Measurements from ENCODE around the gene ILF3. TPM values are rescaled to one million over a fixed set of nuclear protein-coding genes. Genes with fewer than 3 reads are reported as not detected.

ILF3 gene
- total and polyA plus RNA-seq, 7 donors: 25.7 to 146 (median 86.1) TPM

DNA sequence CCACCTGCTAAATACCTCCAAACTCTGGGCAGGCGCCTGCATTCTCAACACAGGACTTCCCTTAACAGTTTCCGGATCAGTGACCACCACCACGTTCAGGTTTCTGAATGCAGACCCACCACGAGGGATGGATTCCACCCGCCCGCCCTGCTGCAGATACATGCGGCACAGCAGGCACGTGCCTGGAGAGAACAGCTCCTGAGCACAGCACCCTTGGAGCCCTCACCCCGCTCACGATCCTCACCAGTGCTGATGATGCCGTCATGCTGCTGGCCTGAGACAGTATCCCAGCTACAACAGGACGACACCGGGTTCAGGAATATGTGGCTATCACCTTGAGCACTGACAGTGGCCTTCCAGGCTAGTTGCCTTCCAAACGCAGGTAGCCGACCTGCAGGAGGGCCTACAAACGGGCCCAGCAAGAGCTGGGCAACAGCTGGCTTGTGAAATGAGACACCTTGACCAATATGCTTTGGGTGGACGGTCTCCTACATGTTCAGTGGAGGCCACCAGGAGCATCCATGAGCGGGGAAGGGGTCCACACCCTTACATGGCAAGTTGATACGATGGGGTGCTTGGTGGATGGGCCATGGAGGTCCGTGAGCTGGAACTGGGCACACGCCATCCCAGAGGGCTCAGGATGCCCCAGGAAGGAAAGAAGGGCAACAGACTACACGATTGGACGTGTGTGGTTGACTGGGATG is 37.2 kb downstream of the ILF3 start:
- 88 to 89% methylated on average over 23 of the region's 23 CpGs for WGBS, 2 donors
- Histone ChIP-seq H3K27me3 (no peaks in the 10 kb centered on the region), H3K36me3 (peaks cover 28 to 64% (median 39%) of the 10 kb centered on the region in 4 donors), H3K27ac (no peak overlapping the region), H3K4me1 (peaks cover 0 to 13% (median 11%) of the 10 kb centered on the region in 4 donors), H3K4me3 (no peak overlapping the region), H3K9me3 (no peaks in the 10 kb centered on the region)
- TF ChIP-seq, protein P1, sequence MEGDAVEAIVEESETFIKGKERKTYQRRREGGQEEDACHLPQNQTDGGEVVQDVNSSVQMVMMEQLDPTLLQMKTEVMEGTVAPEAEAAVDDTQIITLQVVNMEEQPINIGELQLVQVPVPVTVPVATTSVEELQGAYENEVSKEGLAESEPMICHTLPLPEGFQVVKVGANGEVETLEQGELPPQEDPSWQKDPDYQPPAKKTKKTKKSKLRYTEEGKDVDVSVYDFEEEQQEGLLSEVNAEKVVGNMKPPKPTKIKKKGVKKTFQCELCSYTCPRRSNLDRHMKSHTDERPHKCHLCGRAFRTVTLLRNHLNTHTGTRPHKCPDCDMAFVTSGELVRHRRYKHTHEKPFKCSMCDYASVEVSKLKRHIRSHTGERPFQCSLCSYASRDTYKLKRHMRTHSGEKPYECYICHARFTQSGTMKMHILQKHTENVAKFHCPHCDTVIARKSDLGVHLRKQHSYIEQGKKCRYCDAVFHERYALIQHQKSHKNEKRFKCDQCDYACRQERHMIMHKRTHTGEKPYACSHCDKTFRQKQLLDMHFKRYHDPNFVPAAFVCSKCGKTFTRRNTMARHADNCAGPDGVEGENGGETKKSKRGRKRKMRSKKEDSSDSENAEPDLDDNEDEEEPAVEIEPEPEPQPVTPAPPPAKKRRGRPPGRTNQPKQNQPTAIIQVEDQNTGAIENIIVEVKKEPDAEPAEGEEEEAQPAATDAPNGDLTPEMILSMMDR (IDR thresholded peaks at IDR 0.05): no peak
- TF ChIP-seq EP300 (IDR thresholded peaks at IDR 0.05): no peak
- TF ChIP-seq POLR2AphosphoS5 (IDR thresholded peaks at IDR 0.05): no peak
- TF ChIP-seq POLR2A (IDR thresholded peaks at IDR 0.05): no peak
- no peak for DNase-seq
- intact Hi-C loops (cut with DNase I): no loop called here

DNA sequence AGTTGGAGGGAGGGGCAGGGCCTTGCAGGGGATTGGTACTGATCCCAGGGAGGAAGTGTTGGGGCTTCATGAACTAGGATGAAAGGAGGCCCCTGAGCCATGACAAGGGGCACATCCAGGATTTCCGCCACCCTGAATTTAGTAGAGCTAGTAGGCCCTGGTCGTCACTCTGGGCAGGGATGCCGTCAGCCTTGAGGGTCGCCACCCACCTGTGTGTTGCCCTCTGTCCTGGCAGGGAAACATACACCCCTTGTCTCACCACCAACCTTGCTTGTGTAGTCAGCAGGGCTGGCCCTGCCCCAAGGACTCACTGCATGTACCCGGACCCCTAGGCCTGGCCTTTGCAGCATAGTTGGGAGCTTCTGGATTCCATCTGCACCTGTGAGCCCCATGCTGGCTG is 37.7 kb downstream of the ILF3 start:
- no peak for DNase-seq
- TF ChIP-seq EP300 (IDR thresholded peaks at IDR 0.05) (no peak), POLR2A (IDR thresholded peaks at IDR 0.05) (no peak), POLR2AphosphoS5 (IDR thresholded peaks at IDR 0.05) (no peak)
- TF ChIP-seq, protein P1 (IDR thresholded peaks at IDR 0.05): no peak
- Histone ChIP-seq H3K4me1 (peaks cover 0 to 13% (median 11%) of the 10 kb centered on the region in 4 donors), H3K4me3 (no peak overlapping the region), H3K36me3 (peaks cover 27 to 59% (median 36%) of the 10 kb centered on the region in 4 donors), H3K27ac (no peak overlapping the region), H3K27me3 (no peaks in the 10 kb centered on the region), H3K9me3 (no peaks in the 10 kb centered on the region)
- intact Hi-C loops (cut with DNase I): no loop called here
- 87% methylated on average over 5 of the region's 5 CpGs for WGBS, 2 donors

DNA sequence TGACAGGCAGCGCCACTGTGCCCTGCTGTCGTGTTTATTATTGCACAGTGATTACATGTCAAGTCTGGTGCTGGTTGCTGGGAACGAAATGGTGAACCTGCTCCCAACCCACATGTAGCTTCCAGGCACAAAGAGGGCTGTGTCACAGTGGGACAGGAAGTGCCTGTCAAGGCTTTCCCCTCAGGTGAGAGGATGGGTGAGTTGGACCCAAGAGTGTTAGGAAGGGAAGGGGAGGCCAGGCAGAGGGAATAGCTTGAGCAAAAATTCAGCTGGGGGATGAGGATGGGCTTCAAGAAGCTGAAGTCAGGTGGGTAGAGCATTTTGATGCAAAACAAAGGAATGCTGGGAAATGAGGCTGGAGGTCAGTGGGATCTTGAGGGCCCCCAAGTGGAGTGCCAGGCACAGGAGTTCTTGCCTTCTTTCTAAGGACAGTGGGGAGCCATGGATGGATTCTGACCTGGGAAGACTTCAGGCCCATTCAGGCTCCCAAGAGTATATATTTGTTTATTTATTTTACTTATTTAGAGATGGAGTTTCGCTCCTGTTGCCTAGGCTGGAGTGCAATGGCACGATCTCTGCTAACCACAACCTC is 38.6 kb downstream of the ILF3 start:
- Histone ChIP-seq H3K27ac (no peak overlapping the region), H3K4me1 (peaks cover 0 to 13% (median 11%) of the 10 kb centered on the region in 4 donors), H3K36me3 (peaks cover 19 to 50% (median 27%) of the 10 kb centered on the region in 4 donors), H3K4me3 (no peak overlapping the region), H3K27me3 (no peaks in the 10 kb centered on the region), H3K9me3 (no peaks in the 10 kb centered on the region)
- 86 to 92% methylated on average over 5 of the region's 5 CpGs for WGBS, 2 donors
- TF ChIP-seq, protein P1 (IDR thresholded peaks at IDR 0.05): no peak
- TF ChIP-seq POLR2A (IDR thresholded peaks at IDR 0.05) (no peak), POLR2AphosphoS5 (IDR thresholded peaks at IDR 0.05) (no peak), EP300 (IDR thresholded peaks at IDR 0.05) (no peak)
- no peak for DNase-seq
- intact Hi-C loops (cut with DNase I): no loop called here

DNA sequence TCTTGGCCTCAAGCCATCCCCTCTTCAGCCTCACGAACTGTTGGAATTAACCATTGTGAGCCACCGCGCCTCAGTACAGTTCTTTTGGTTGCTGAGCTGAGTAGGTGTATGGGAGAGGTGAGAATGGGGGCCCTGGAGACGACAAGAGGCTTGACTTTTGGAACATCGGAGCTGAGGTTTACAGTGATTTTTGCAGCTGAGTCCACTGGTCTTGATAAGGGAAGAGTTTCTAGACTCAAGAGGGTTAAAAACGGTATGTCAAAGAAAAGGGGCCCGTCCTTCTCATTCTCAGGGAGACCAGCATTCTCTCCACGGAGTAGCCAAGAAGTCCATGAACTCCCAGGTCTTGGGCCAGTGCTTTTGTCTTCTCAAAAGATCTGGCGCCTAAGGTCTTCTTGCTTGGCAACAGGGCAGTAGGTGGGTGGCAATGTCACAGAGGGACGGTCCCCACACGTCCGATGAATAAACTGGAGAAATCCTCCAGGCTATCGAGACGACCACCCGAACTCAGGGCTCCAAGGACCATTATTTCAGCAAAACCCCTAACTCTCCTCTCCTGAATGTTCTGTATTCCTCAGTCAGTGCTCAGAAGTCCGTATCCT is 40.7 kb downstream of the ILF3 start:
- intact Hi-C loops (cut with DNase I): loop anchor here (5.0 kb wide), 1 partner anchor 43 kb away; the partner anchor contains the start of gene ILF3
- H3K9me3 ChIP-seq: no peaks in the 10 kb centered on the region
- DNase-seq: no peak
- H3K36me3 ChIP-seq: peaks cover 3 to 30% (median 11%) of the 10 kb centered on the region in 4 donors
- H3K27ac ChIP-seq: no peak overlapping the region
- H3K27me3 ChIP-seq: no peaks in the 10 kb centered on the region
- no peak overlapping the region for H3K4me3 ChIP-seq
- peaks cover 0 to 13% (median 11%) of the 10 kb centered on the region in 4 donors for H3K4me1 ChIP-seq
- WGBS, 2 donors: 48 to 52% methylated on average over 16 of the region's 16 CpGs
- TF ChIP-seq POLR2AphosphoS5 (IDR thresholded peaks at IDR 0.05): no peak
- no peak for TF ChIP-seq EP300 (IDR thresholded peaks at IDR 0.05)
- TF ChIP-seq, protein P1 (IDR thresholded peaks at IDR 0.05): no peak
- no peak for TF ChIP-seq POLR2A (IDR thresholded peaks at IDR 0.05)
